GM06990 (cell line): ENCODE results near the gene MIA2.

ENCODE experiments used
- DNase-seq: peaks from one replicate; pipeline ENCODE4 v3.0.0-alpha.2; 2011; ENCODE audit not compliant: insufficient read length; ENCODE audit errors: extremely low read depth
- H3K27me3 ChIP-seq: replicated peaks from 2 replicates; pipeline ENCODE4 v1.6.0; 2011; ENCODE audit warnings: low read length; ENCODE audit not compliant: control insufficient read depth, insufficient read depth
- H3K36me3 ChIP-seq: 2 replicates; pipeline ENCODE4 v1.5.1; 2011; ENCODE audit warnings: low read length; ENCODE audit not compliant: control insufficient read depth, insufficient read depth
- H3K4me3 ChIP-seq: replicated peaks from 2 replicates; pipeline ENCODE4 v1.5.1; 2011; ENCODE audit warnings: low read depth, mild to moderate bottlenecking, control low read depth, low read length
- TF ChIP-seq, protein P1 (sequence below): IDR thresholded peaks from 2 replicates; pipeline ENCODE4 v1.5.1; 2011; ENCODE audit warnings: low read length, control low read depth, mild to moderate bottlenecking, inconsistent platforms; ENCODE audit not compliant: insufficient read depth, poor library complexity, severe bottlenecking

The MIA2 gene

DNA sequence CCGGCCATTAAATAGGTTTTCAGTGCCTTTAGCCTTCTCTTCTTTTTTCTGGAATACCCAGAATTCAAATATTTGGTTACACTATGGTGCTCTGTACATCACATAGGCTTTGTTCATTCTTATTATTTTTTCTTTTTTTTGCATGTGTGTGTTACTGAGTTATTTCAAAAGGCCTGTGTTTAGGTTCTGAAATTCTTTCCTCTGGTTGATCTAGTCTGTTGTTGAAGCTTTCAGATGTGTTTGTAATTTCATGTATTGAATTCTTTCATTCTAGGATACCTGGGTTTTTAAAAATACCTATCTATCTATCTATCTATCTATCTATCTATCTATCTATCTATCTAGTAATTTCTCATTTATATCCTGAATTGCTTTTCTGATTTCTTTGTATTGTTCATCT lies 131.6 kb downstream of the MIA2 start:
- no peaks in the 10 kb centered on the region for H3K36me3 ChIP-seq
- H3K27me3 ChIP-seq, result no peaks in the 10 kb centered on the region
- TF ChIP-seq, protein P1, sequence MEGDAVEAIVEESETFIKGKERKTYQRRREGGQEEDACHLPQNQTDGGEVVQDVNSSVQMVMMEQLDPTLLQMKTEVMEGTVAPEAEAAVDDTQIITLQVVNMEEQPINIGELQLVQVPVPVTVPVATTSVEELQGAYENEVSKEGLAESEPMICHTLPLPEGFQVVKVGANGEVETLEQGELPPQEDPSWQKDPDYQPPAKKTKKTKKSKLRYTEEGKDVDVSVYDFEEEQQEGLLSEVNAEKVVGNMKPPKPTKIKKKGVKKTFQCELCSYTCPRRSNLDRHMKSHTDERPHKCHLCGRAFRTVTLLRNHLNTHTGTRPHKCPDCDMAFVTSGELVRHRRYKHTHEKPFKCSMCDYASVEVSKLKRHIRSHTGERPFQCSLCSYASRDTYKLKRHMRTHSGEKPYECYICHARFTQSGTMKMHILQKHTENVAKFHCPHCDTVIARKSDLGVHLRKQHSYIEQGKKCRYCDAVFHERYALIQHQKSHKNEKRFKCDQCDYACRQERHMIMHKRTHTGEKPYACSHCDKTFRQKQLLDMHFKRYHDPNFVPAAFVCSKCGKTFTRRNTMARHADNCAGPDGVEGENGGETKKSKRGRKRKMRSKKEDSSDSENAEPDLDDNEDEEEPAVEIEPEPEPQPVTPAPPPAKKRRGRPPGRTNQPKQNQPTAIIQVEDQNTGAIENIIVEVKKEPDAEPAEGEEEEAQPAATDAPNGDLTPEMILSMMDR, result no peak
- no peak overlapping the region for H3K4me3 ChIP-seq
- no peak for DNase-seq

DNA sequence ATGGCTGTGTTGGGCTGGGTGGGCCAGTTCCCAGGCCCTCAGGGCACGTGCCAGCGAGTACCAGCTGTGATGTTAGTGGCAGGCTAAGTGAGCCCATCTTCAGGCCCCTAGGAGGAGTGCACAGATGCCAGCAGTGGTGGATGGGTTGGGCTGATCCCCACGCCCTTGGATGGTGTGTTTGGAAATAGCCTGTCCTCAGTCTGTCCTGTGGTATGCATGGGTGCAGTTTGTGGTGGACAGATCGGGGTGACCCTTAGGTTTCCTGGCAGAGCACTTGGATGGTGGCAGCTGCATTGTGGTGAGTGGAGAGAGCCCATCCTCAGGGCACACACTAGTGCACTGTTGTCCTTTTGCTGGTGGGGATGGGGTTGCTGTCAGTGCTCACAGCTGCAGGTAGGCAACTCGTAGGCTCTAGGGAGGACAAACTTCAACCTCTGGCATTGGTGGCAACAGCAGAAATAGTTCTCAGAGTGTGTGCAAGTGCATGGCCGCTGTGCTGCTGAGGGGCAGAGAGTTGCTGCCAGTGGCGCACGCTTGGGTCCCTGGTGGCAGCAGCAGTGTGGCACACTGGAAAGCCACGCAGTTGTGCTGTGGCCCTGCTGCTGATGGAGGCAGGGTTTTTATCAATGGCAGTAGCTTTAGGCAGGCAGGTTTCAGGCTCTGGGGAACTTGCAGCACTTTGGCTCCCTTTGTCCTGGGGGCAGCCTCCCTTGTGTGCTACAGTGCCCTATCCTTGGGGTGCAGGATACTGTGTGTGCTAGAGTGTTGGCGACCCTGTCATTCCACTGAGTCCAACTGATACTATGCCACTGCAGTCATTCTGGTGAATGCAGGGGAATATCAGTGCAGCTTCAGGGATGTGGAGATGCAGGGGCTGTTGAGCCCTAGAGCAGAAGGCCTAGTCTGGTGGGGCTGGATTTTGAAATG lies 133.0 kb downstream of the MIA2 start:
- Histone ChIP-seq H3K36me3 (no peaks in the 10 kb centered on the region), H3K4me3 (no peak overlapping the region), H3K27me3 (no peaks in the 10 kb centered on the region)
- TF ChIP-seq, protein P1, result no peak
- no peak for DNase-seq

DNA sequence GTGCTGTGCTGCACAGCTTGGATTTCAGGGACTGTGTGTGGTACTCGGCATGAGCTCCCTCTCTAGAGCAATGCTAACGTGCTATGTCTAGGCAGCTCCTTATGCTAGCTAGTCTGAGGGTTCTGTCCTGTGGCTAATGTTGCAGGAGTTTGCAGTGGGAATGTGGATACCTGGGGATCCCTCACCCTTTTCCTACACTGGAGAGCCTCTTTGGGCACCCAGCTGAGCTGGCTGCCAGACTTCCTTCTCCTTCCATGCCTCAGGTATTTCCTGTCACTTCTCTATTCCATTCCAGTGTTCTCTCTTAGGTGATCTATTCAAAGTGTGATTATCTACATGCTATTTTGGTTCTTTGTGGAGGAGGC lies 133.7 kb downstream of the MIA2 start:
- Histone ChIP-seq H3K27me3 (no peaks in the 10 kb centered on the region), H3K36me3 (no peaks in the 10 kb centered on the region), H3K4me3 (no peak overlapping the region)
- TF ChIP-seq, protein P1, result no peak
- no peak for DNase-seq

DNA sequence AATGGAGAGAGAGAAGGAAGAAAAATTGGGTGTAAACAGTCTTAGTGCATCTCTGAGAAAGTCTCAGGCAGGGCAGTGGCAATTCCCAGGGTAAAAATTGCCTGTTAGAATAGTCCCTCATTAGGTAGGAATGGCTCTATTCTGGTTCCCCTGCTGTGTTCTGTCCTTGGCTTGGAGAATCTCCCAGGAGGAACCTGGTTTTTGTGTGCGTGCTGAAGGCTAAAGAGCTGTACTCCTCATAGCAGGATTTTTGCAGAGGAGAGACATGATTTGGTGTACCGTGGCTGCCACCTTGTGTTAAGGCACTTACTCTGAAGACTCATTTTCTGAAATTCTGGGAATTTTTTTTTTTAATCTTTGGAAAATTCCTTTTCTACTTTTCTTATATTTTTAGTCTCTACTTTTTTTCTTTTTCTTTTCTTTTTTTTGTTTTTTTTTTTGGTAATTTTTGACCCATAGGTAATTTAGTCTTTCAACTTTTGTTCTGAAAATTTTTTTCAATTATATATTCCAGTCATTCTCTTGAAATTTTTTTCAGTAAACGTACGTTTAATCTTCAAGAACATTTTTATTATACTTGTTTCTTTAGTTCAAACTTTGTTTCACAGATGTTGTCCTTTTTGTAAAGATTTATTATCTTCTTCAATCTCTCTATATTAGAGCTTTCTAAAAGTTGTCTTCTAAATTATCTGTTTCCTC lies 134.7 kb downstream of the MIA2 start:
- no peaks in the 10 kb centered on the region for H3K27me3 ChIP-seq
- H3K36me3 ChIP-seq, result no peaks in the 10 kb centered on the region
- H3K4me3 ChIP-seq, result no peak overlapping the region
- TF ChIP-seq, protein P1, result peak; percentile 39
- no peak for DNase-seq

DNA sequence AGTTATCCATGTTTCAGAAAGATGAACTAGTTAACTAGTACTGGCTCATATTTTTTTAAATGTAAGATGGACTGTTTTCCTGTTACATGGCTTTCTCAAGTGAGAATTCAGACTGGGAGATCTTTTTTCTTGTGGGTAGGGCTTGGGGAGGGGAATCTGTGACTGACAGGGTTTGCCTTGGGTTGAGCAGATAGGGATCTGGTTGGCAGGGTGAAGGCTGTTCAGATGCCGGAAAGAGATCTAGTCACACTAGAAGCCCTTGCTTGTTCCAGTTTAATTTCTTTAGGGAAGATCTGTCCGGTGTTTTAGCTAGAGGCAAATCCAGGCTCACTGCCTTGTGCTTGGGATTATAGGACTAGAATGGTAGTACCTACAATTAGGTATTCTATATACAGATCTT lies 135.3 kb downstream of the MIA2 start:
- DNase-seq, result no peak
- Histone ChIP-seq H3K27me3 (no peaks in the 10 kb centered on the region), H3K4me3 (no peak overlapping the region), H3K36me3 (no peaks in the 10 kb centered on the region)
- TF ChIP-seq, protein P1, result no peak
